GM18868 (cell line): ENCODE results near the gene TYW1.
"Not testable (repeated sequence)": the region's sequence is repeated elsewhere in the genome, so short reads cannot be mapped to it uniquely, and the experiment has no call there.

Source experiments
- ATAC-seq: cut with Tn5 transposase; IDR thresholded peaks from one replicate; pipeline ENCODE4 v1.9.1; 2021; ENCODE audit warnings: mild to moderate bottlenecking, moderate library complexity; ENCODE audit not compliant: unreplicated experiment

The TYW1 gene

DNA sequence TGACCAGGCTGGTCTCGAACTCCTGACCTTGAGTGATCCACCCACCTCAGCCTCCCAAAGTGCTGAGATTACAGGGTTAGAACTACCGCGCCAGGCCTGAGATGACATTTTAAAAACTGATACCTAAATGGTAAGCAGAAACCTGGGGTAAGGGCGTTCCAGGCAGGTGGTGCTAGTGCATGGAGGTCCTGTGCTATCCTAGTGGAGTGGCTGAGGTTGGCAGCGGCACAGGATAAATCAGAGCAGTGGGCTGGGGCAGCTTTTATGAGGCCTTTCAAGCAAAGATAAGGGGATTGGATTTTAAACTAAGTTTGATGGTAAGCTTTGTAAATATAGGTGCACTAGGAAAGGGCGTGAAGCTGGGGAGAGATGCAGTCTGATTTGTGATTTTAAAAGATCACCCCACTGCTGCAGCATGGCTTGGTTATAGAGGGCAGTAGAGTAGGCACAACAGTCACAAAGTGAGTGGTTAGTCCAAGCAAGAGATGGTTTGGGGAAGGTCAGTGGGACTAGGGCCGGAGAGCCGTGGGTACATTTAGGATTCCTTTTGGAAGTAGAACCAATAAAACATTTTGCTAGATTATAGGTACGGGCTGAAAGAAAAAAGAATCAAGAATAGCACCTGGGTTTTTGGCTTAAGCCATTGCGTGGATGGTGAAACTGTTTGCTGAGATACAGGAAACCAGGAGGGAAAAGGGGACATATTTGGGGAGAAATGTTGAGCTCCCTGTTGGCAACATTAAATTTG lies 188.5 kb downstream of the TYW1 start:
- peak; percentile 19 for ATAC-seq

DNA sequence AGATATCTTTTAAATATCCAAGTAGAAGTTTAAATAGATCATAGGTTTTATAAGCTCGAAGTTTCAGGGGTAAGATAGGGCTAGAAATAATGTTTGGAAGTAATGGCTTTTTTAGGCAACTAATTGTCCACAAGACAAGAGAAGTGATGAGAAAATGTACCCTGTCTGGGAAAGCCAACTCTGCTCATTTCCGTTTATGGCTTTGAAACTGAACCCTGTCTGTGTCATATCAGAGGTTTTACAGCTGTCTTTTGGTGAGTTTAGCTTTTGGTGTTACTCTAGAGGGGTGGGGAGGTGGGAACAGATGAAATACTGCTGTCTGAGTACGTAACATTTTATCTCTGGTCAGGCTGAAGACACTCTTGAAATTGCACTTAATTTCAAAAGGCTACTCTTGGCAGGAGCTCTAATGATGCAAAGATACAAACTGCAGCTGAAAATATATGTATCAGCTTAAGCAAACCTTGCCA lies 189.1 kb downstream of the TYW1 start:
- peak; percentile 97 for ATAC-seq

DNA sequence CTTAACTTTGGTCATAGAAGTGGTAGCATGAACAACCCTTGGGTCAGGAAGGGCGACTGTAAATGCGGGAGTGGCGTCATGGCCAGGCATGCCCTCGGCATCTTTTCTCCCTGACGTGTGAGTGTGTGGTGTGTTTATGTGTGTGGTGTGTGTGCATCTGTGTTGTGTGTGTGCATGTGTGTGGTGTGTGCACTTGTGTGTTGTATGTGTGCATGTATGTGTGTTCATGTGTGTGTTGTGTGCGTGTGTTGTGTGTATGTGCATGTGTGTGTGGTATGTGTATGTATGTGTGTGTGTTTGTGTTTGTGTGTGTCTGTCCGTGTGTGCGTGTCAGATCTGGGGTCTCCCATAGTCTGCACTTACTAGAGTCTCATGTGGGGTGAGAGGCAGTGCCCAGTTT lies 192.5 kb downstream of the TYW1 start:
- not testable (repeated sequence) for ATAC-seq

DNA sequence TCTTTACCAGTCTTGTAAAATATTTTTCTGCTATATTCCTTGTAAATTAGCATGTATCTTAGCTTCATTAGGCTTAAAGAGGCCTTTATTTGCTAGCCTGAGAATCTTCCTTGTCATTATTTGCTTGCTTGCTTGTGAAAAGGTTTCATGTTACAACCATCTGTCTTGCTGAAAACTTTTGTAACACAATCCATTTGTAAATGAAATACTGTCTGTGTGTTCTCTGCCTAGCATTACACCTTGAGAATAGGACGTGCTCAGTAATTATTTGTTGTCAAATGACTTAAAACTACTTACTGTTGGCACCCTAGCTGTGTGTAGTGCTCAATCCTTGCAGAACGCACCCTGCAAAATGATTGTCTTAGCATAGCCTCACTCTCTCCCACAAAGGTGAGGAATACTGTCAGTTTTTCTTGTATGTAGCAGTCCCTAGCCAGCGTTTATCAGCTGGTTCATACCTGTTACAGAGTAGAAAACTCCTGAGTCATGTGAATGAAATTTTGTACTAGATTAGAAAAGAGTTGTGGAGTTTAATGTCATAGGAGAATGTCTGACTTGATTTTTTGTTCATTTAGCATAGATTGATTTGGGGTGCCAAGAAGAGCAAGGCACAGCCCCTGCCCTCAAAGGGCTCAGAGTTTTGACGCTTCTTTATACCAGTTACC lies 193.3 kb downstream of the TYW1 start:
- not testable (repeated sequence) for ATAC-seq

DNA sequence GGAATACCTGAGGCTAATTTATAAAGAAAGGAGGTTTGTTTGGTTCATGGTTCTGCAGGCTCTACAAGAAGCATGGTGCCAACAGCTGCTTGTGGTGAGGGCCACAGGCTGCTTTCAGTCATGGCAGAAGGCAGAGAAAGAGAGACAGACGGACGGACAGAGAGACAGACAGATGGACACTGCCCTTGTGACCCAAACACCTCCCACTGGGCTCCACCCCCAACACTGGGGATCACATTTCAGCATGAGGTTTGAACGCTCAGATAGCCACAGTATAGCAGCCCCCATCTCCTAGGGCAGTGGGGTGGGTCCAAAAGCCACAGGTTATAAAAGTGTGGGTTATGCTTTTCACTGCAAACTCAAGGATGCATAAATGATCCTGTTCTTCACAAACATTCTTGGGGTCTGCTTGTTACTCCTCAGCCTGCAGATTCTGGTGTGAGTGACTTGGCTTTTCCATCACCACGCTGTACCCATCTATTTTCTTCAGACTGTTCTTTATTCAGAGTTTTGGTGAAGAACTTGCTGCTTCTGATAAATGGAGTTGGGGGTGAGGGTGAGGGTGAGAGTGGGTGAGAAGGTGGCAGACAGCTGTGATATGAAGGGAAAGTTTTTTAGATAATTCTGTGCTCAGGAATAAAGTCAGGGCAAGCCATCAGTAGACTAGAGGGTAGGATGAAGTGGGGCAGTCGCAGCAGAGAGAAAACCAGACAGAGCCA lies 194.5 kb downstream of the TYW1 start:
- not testable (repeated sequence) for ATAC-seq

DNA sequence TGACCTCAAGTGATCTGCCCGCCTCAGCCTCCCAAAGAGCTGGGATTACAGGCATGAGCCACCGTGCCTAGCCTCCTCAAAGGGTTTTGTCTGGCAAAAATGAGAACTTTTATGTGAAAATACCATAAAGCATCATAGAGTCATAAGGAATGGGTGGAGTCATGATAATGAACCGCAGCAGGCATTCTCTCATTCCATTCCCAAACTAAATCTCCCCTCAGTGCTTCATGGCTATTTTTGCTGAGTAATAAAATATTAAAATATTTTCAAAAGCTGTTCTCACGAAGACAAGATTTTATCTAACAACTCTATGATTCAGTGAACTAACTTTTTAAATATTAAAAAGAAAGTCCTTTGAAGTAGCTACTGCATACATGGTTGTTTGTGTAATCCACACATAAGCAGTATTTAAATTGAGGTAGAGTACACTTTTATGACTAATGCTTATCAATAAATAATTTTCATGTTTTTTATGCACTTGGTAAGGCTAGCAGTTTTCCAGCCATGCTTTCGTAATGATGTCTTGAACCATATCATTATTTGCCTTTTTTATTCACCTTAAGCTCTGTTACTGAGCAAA lies 195.6 kb downstream of the TYW1 start:
- not testable (repeated sequence) for ATAC-seq

DNA sequence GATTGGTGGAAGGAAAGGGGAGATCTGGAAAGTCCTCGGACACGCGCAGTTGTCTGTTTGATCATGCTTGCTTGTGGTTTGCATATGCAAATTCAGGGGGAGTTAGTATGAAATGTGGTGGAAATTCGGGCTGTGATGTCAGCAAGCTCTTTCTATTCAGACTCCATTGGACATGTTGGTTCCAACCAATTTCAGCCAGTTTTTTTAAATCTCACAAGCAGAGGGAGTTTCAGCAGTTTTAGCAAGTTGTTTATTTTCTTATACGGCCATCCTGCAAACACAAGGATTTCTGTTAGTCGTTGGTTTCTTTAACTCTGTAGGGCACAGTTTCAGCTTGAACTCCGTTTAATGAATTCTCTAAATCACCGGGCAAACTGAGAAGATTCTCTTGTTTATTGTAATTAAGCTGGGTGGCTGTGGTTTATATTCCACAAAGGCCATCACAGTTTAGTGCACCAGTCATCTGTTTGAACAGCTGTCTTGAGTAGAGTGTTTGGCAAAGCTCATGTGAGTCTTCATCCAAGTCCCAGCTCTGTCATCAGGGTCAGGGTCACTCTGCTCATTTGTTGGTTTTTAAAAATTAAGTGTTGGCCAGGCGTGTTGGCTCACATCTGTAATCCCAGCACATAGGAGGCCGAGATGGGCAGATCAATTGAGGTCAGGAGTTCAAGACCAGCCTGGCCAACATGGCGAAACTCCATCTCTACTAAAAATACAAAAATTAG lies 196.4 kb downstream of the TYW1 start:
- ATAC-seq, result not testable (repeated sequence)

DNA sequence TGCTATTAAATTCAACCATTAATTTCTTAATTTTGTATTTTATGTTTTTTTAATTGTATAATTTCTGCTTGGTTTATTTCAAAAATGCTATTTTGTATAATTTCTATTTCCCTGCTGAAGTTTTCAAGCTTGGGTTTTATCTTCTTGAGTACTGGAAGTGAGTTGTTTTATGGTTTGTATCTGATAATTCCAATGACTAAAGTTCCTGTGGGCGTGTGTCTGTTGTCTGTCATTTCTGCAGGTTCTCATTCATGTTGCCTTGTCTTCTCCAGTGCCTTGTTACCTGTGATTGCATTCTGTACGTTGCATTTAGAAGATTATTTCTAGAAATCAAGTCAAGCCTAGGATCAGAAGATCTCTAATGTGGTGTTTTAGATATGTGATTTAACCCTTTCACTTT lies 199.5 kb downstream of the TYW1 start:
- ATAC-seq, result not testable (repeated sequence)

DNA sequence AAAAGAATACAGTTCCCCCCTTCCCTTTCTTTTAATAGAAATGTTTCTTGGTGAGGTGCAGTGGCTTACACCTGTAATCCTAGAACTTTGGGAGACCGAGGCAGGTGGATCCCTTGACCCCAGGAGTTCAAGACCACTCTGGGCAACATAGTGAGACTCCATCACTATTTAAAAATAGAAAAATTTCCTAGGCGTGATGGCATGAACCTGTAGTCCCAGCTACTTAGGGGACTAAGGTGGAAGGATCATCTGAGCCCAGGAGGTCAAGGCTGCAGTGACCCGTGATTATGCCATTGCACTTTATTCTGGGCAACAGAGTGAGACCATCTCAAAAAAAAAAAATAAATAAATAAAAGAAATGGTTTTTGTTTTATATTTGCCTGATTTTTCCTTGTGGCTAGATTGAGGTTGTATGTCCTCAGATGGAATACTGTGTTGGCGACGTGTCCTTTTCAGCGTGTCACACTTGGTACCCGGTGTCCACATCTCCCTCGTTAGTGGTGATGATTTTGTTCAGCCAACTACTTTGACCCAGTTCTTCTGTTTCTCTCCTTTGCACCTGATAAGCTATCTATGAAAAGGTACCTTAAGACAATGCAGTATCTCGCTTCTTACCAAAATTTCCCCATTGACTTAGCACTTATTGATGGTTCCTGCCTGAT lies 202.4 kb downstream of the TYW1 start:
- ATAC-seq, result not testable (repeated sequence)

DNA sequence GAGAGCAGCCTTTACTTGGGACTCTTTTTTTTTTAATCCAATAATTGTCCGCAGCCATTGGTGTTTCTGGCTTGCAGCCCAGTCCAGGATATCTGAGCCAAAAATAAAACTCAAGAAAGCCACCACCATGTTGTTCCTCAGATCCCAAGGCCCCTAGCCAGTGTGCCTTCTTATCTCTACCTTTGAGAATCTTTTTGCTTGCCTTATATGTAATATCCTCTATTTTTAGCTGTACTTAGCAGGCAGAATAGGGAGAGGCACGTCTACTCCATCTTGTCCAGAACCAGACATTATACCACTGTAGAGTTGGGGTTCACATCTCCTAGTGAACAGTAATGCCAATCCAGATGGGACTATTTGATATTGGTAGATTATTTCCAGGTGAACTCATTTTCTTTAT lies 209.1 kb downstream of the TYW1 start:
- ATAC-seq, result not testable (repeated sequence)

DNA sequence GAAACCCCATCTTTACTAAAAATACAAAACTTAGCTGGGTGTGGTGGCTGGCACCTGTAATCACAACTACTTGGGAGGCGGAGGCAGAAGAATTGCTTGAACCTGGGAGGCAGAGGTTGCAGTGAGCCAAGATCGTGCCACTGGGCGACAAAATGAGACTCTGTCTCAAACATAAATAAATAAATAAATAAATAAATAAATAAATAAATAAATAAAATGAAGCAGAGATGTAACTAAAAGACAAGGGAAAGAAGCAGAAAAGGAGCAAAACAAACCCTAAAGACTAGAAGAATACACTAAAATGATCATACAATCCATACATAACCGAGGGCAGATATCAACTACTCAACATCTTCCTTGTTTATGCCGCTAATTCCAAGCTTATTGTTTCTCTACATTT lies 209.8 kb downstream of the TYW1 start:
- no peak for ATAC-seq

DNA sequence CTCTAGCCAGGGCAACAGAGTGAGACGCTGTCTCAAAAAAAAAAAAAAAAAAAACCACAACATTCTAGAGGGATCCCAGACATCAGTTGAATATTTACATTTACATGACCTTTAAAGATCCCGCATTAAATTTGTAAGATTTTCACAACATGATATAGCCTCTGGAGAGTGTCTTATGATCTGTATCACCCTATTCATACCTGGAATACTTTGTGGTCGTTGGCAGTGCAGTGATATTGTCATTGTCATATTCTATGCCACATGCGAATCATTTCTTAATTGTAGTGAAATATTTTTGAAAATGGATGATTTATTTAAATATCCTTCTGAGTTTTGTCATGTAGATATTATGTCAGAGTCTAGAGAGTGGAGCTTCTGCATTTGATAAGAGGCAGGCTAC lies 212.0 kb downstream of the TYW1 start:
- ATAC-seq, result not testable (repeated sequence)

DNA sequence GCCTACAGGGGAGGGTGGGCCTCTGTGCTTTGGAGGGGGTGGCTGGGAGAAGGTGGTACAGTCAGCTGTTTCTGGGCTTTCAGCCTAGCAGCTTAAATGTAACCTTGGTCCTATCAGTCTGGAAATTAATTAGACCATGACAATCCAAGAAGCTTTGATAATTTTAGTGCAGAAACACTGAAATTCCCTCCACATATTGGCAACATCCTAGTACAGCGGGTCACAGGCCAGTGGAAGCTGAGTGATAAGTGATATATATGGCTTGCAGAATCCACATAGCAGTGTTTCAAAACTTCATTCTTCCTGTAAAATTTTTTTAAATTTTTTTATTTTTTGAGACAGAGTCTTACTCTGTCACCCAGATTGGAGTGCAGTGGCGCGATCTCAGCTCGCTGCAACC lies 212.6 kb downstream of the TYW1 start:
- ATAC-seq, result no peak

DNA sequence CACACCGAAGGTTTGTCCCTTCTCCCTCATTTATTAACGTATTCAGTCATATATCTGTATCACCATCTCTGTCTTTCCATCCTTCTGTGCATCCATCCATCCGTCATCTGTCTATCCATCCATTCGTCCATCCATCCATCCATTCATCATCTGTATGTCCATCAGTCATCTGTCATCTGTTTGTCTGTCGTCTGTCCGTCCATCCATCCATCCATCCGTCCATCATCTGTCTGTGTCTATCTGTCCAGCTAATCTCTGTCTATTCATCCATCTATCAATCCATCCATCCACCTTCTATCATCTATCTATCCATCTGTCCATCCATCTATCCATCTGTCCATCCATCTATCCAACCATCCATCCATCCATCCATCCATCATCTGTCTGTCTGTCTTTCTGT lies 213.9 kb downstream of the TYW1 start:
- ATAC-seq, result no peak

DNA sequence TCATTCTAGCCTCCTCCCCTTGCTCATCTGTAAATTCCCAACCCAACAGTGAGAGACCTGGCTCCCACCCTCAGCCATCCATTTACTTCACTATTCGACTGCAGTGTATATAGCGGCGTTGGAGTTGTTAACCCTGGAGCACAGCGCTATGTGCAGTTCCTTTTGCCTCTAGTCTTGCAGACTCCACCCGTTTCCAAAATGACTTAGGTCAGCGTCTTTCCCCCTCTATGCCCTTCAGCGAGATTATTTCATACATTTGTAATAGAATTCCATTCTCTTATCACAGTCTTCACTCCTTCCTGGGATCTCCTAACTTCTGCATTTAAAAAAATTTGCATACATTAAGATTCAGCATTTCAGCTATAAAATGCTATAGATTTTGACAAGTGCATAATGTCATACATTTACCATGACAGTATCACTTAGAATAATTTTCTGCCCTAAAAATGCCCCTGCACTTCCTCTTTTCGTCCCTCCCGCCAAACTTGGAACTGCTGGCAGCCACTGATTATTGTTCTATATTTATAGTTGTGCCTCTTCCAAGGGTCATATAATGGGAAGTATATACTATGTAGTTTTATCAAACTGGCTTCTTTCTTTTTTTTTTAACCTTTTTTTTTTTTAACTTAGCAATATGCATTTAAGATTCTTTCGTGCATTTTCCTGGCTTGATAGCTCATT lies 215.2 kb downstream of the TYW1 start:
- not testable (repeated sequence) for ATAC-seq

DNA sequence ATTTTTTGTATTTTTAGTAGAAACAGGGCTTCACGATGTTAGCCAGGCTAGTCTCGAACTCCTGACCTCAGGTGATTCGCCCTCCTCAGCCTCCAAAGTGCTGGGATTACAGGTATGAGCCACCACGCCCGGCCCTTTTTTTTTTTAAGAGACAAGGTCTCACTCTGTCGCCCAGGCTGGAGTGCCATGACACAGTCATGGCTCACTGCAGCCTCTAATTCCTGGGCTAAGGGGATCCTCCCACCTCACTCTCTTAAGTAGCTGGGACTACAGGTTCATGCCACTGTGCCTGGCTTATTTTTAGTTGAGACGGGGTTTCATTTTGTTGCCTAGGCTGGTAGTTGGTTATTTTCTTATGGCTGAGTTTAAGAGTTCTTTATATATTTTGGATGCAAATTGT lies 216.4 kb downstream of the TYW1 start:
- not testable (repeated sequence) for ATAC-seq

DNA sequence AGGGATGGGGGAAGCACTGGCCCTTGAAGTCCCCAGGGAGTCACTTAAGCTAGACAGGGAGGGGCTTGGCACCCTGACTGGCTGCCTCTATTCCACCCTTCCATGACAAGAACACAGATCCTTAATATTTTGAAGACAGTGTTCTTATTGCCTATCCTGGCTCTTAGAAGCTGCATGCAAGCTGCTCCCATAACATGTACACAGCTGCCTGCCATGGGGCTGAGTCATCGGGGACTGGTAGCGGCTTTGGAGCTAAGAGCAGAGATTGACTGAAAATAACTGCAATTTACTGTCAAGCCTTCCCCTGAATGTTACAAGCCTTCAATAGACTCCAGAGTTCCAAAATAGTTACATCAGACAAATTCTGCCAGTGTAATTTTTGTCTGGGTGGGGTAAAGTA lies 226.9 kb downstream of the TYW1 start:
- ATAC-seq, result not testable (repeated sequence)

DNA sequence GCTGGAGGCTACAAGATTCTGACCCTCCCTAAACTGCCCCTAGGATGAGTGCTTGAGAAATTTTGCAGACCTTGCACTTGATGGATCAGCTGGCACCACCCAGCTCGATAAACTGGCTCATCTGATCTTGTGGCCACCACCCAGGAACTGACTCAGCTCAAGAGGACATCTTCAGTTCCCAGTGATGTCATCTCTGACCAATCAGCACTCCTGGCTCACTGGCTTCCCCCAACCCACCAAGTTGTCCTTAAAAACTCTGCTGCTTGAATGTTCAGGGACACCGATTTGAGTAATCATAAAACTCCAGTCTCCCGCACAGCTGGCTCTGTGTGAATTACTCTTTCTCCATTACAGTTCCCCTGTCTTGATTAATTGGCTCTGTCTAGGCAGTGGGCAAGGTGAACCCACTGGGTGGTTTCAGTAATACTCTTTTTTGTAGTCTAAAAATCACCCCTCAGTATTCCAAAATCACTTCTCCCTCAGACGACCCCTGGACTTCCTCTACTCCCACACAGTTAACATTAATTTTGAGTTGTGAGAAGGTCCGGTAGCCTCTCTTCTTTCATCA lies 229.8 kb downstream of the TYW1 start:
- ATAC-seq, result not testable (repeated sequence)

DNA sequence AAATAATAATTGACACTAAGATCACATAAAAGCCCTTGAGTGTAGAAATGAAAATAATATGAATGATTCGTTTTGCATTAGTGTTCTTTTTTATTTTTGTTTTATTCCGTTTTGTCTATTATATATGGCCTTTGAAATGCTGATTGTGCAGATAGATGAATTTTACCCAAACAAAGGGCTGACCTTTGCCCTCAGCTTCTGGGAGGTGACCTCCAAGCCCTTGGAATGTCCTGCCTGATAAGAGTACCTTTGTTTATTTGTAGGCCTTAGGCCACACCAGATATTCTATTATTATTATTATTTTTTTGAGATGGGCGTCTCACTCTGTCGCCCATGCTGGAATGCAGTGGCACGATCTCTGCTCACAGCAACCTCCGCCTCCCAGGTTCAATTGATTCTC lies 230.3 kb downstream of the TYW1 start:
- ATAC-seq, result not testable (repeated sequence)
